Vagina (tissue), 2 donors: ENCODE results near the gene SCFD2.

Experiments
- POLR2A ChIP-seq, 2 donors: fragments of 450-650 bp; IDR thresholded peaks; one replicate each; pipeline ENCODE4 v1.6.1; 2017; ENCODE audit warnings: antibody characterized with exemption in 2 of 2, mild to moderate bottlenecking in 2 of 2, moderate library complexity in 2 of 2
- POLR2AphosphoS5 ChIP-seq, 2 donors: sonication (generic); formaldehyde crosslinking; IDR thresholded peaks; one replicate each; pipeline ENCODE4 v1.9.0; 2017; ENCODE audit warnings: antibody characterized with exemption in 2 of 2, mild to moderate bottlenecking in 2 of 2, low read depth in 1 of 2; ENCODE audit not compliant: insufficient read depth in 1 of 2
- TF ChIP-seq, protein P1 (sequence below), 3 experiments: fragments of 450-650 bp in 2 of 3; fragments of 200-600 bp in 1 of 3; sonication (generic) in 1 of 3; IDR thresholded peaks; one replicate each; pipeline ENCODE4 v1.5.1; 2017 to 2019; ENCODE audit warnings: antibody characterized with exemption in 3 of 3, mild to moderate bottlenecking in 2 of 3, moderate library complexity in 2 of 3

GRCh38 chr4:53314252-53314651 lies 51.6 kb downstream of the SCFD2 start:
- no peak for TF ChIP-seq POLR2AphosphoS5 (IDR thresholded peaks at IDR 0.05; ENCODE audit: insufficient read depth in 1 of 2, low read depth in 1 of 2)
- TF ChIP-seq, protein P1, sequence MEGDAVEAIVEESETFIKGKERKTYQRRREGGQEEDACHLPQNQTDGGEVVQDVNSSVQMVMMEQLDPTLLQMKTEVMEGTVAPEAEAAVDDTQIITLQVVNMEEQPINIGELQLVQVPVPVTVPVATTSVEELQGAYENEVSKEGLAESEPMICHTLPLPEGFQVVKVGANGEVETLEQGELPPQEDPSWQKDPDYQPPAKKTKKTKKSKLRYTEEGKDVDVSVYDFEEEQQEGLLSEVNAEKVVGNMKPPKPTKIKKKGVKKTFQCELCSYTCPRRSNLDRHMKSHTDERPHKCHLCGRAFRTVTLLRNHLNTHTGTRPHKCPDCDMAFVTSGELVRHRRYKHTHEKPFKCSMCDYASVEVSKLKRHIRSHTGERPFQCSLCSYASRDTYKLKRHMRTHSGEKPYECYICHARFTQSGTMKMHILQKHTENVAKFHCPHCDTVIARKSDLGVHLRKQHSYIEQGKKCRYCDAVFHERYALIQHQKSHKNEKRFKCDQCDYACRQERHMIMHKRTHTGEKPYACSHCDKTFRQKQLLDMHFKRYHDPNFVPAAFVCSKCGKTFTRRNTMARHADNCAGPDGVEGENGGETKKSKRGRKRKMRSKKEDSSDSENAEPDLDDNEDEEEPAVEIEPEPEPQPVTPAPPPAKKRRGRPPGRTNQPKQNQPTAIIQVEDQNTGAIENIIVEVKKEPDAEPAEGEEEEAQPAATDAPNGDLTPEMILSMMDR (IDR thresholded peaks at IDR 0.05), result no peak
- TF ChIP-seq POLR2A (IDR thresholded peaks at IDR 0.05), result no peak
